Ascending aorta (tissue), 2 donors: ENCODE results near the gene STK24. TPM values are rescaled to one million over a fixed set of nuclear protein-coding genes. Genes with fewer than 3 reads are reported as not detected.
A peak's percentile ranks its signal among the peaks of the same experiment; 100 is the strongest.

ENCODE experiments used
- DNase-seq, 2 donors: peaks; one replicate each; pipeline ENCODE4 v3.0.0-alpha.2; 2019; ENCODE audit warnings: low spot score in 2 of 2
- H3K27ac ChIP-seq, 2 donors: fragments of 200-600 bp; sonication (generic); one replicate each; pipeline ENCODE4 v1.5.1; 2016 to 2017; ENCODE audit warnings: mild to moderate bottlenecking in 1 of 2
- H3K27me3 ChIP-seq: fragments of 200-600 bp; sonication (generic); one replicate; pipeline ENCODE4 v1.5.1; 2017
- H3K36me3 ChIP-seq, 2 donors: fragments of 200-600 bp; sonication (generic); one replicate each; pipeline ENCODE4 v1.5.1; 2016
- H3K4me1 ChIP-seq, 2 donors: fragments of 200-600 bp; sonication (generic); one replicate each; pipeline ENCODE4 v1.5.1; 2016 to 2017; ENCODE audit warnings: mild to moderate bottlenecking in 1 of 2
- H3K4me3 ChIP-seq, 2 donors: fragments of 200-600 bp; sonication (generic); one replicate each; pipeline ENCODE4 v1.5.1; 2016 to 2017; ENCODE audit warnings: mild to moderate bottlenecking in 1 of 2
- H3K9me3 ChIP-seq, 2 donors: fragments of 200-600 bp; sonication (generic); one replicate each; pipeline ENCODE4 v1.5.1; 2016
- intact Hi-C: fragments of 100-400 bp; cut with DNase I; formaldehyde crosslinking; loops from one replicate; pipeline ENCODE4 v1.15.1; 2023
- total RNA-seq: library from RNA; depleted of rRNA; stranded (reverse); fragments of >200 nt; gene quantifications from one replicate; pipeline ENCODE4 v1.1.0, GENCODE V29; 2016
- TF ChIP-seq, protein P1 (sequence below), 3 experiments: fragments of 200-600 bp in 2 of 3; fragments of 450-650 bp in 1 of 3; sonication (generic) in 2 of 3; IDR thresholded peaks; one replicate each; pipeline ENCODE4 v1.5.1; 2016 to 2019; ENCODE audit warnings: antibody characterized with exemption in 3 of 3, mild to moderate bottlenecking in 1 of 3, moderate library complexity in 1 of 3

Gene STK24
- total RNA-seq, 1 donor from 2014 or later = 35.4 TPM

DNA sequence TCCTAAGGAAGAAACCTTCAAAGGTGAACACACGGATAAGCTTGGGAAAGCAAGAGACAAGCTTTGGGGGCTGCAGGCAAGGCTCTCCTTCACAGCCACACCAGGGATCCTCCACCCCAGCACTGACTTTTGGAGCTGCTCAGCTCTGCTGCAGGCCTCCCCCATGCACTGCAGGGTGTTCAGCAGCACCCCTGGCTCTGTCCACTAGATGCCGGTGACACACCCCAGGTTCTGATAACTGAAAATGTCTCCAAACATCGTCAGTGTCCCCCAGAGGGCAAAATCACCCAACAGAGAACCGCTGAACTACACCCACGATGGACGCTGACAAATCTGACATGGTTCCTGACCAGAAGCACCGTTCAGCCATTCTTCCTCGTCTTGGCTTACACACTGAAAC is 90.5 kb downstream of the STK24 start:
- DNase-seq = no peak
- peaks cover 8 to 31% of the 10 kb centered on the region in 2 donors for H3K4me1 ChIP-seq
- no peaks in the 10 kb centered on the region for H3K9me3 ChIP-seq
- intact Hi-C loops = no loop called here
- TF ChIP-seq, protein P1, sequence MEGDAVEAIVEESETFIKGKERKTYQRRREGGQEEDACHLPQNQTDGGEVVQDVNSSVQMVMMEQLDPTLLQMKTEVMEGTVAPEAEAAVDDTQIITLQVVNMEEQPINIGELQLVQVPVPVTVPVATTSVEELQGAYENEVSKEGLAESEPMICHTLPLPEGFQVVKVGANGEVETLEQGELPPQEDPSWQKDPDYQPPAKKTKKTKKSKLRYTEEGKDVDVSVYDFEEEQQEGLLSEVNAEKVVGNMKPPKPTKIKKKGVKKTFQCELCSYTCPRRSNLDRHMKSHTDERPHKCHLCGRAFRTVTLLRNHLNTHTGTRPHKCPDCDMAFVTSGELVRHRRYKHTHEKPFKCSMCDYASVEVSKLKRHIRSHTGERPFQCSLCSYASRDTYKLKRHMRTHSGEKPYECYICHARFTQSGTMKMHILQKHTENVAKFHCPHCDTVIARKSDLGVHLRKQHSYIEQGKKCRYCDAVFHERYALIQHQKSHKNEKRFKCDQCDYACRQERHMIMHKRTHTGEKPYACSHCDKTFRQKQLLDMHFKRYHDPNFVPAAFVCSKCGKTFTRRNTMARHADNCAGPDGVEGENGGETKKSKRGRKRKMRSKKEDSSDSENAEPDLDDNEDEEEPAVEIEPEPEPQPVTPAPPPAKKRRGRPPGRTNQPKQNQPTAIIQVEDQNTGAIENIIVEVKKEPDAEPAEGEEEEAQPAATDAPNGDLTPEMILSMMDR (IDR thresholded peaks at IDR 0.05) = no peak
- no peak overlapping the region for H3K4me3 ChIP-seq
- peaks cover 0 to 5% of the 10 kb centered on the region in 2 donors for H3K36me3 ChIP-seq
- no peaks in the 10 kb centered on the region for H3K27me3 ChIP-seq
- H3K27ac ChIP-seq = no peak overlapping the region

DNA sequence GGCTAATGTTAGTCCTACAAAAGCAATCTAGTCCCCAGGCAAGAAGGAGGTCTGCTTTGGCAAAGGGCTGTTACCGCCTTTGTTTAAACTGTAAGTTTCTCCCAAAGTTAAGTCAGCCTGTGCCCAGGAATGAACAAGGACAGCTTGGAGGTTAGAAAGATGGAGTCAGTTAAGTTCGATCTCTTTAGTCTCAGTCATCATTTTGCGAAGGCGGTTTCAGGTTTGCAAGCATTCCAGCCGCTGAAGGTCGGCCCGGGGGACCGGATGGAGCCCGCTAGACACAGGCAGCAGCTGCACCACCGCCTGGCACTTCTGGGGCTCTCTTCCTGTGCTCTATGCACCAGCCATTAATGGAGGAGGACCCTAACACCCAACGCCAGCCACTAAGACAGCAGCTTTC is 91.3 kb downstream of the STK24 start:
- H3K27ac ChIP-seq = peak overlapping the region; percentile 69 to 77
- no peaks in the 10 kb centered on the region for H3K9me3 ChIP-seq
- no peaks in the 10 kb centered on the region for H3K27me3 ChIP-seq
- DNase-seq = no peak
- intact Hi-C loops = no loop called here
- peaks cover 0 to 8% of the 10 kb centered on the region in 2 donors for H3K36me3 ChIP-seq
- no peak overlapping the region for H3K4me3 ChIP-seq
- TF ChIP-seq, protein P1 (IDR thresholded peaks at IDR 0.05) = no peak
- peaks cover 8 to 31% of the 10 kb centered on the region in 2 donors for H3K4me1 ChIP-seq

- peak; percentile 87 to 92 for DNase-seq
- H3K27me3 ChIP-seq = no peaks in the 10 kb centered on the region
- no peaks in the 10 kb centered on the region for H3K9me3 ChIP-seq
- peaks cover 0 to 8% of the 10 kb centered on the region in 2 donors for H3K36me3 ChIP-seq
- intact Hi-C loops = no loop called here
- TF ChIP-seq, protein P1 (IDR thresholded peaks at IDR 0.05) = no peak
- H3K4me1 ChIP-seq = peaks cover 8 to 31% of the 10 kb centered on the region in 2 donors
- H3K4me3 ChIP-seq = peak overlapping the region in 1 of 2 donors; percentile 34
- H3K27ac ChIP-seq = peak overlapping the region; percentile 69 to 77
These were observed 92.4 kb downstream of the STK24 start for GRCh38 chr13:98484289-98485219.

- intact Hi-C loops = no loop called here
- Histone ChIP-seq H3K4me3 (peak overlapping the region in 1 of 2 donors; percentile 34), H3K4me1 (peaks cover 8 to 31% of the 10 kb centered on the region in 2 donors)
These were observed 93.2 kb downstream of the STK24 start for GRCh38 chr13:98483601-98484288.

More at GRCh38 chr13:98483601-98484288, 93.2 kb downstream of the STK24 start:
- no peaks in the 10 kb centered on the region for H3K9me3 ChIP-seq
- peaks cover 0 to 8% of the 10 kb centered on the region in 2 donors for H3K36me3 ChIP-seq
- peak overlapping the region; percentile 69 to 77 for H3K27ac ChIP-seq
- no peaks in the 10 kb centered on the region for H3K27me3 ChIP-seq
- no peak for DNase-seq
- TF ChIP-seq, protein P1 (IDR thresholded peaks at IDR 0.05) = no peak
